HG02970 (cell line): ENCODE data around the gene RRM2.

ENCODE experiments used
- ATAC-seq: cut with Tn5 transposase; IDR thresholded peaks from one replicate; pipeline ENCODE4 v1.9.1; 2021; ENCODE audit warnings: mild to moderate bottlenecking, moderate library complexity, moderate number of reproducible peaks; ENCODE audit not compliant: unreplicated experiment, low FRiP score

RRM2 gene

GRCh38 chr2:10122500-10123280, at the start of gene RRM2:
TSS of gene RRM2 (plus strand) at chr2:10122739. CDS start at chr2:10122799, 60 bp downstream.
- ATAC-seq = peak; percentile 55

DNA sequence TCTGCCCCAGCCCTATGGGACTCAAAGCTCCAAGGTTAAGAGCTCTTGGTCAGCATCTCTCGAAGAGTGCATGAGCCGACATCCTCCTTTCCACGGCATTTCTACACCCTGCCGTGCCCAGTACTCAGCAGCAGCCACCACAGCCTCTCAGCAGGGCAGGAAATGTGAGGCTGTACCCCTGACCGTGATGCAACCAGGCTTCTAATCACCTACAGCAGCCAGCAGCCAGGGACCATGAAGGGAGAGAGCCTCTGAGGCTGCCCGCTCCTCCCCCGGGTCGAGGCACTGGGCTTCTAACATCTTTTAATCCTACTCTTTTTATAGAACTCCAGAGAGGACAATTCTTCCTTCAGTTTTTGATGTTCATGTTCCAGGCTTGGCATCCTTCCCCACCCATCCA, 48.8 kb upstream of the RRM2 start:
- no peak for ATAC-seq

DNA sequence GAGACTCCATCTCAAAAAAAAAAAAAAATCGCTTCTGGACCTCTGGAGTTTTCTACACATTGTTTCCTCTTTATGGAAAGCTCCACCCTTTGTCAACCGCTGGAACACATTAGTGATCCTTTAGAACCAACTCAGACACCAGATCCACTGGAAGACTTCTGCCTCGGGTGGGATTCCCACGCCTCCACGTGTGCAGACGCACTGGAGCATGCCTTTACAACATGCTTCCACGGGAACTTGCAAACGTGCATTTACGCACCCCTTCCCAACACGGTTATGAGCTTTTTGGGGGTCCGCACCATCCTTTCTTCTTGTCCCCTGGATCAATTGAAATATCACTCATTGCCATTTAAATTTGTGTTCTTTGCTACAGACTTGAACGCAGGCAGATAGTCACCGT, 47.4 kb upstream of the RRM2 start:
- no peak for ATAC-seq

- ATAC-seq = no peak
These were observed 46.8 kb upstream of the RRM2 start for GRCh38 chr2:10075571-10076209.

- ATAC-seq = no peak
These were observed 46.0 kb upstream of the RRM2 start for GRCh38 chr2:10076511-10076910.

GRCh38 chr2:10076988-10077527, 45.5 kb upstream of the RRM2 start:
- ATAC-seq = no peak

DNA sequence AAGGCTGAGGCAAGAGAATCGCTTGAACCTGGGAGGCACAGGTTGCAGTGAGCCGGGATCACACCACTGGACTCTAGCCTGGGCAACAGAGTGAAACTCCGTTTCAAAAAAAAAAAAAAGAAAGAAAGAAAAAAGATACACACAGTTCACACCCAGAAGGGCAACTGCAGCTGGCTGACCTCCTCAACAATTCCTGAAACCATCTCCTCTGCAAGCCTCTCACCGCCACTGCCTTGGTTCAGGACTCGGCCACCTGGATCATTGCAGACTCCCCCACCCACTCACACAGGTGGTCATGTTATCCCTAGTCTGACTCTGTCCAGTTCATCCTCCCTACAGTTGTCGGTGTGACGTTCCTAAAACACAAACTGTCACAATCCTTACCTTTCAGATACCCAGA, 44.5 kb upstream of the RRM2 start:
- no peak for ATAC-seq

GRCh38 chr2:10078704-10079265, 43.8 kb upstream of the RRM2 start:
- ATAC-seq = no peak

DNA sequence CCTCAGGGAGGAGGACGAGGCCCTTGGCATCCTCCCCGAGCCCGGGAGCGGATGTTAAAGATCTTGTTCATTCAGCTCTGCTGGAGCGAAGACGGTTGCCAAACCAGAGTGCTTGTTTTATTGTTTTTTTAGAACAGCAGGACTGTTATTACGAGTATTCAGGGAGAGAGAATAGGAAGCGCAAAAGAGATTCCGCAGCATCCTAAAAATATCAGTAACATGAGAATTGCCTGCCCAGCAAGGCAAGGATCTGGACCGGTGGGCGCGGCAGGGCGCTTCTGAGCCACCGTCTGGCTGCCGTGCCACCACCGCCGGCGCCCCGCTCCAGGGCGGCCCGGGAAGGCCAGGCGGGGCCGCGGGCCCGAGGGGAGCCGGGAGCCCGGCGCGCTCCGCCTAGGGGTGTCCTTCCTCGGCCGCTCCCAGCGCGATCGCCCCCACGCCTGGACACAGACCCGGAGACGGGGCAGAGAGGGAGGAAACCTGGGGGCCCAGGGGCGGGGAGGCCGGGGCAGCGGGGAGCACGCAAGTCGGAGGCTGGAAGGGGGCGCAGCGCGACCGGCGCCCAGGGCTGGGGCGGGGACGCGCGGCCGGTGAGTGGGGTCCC, 43.2 kb upstream of the RRM2 start:
- ATAC-seq = peak; percentile 7

DNA sequence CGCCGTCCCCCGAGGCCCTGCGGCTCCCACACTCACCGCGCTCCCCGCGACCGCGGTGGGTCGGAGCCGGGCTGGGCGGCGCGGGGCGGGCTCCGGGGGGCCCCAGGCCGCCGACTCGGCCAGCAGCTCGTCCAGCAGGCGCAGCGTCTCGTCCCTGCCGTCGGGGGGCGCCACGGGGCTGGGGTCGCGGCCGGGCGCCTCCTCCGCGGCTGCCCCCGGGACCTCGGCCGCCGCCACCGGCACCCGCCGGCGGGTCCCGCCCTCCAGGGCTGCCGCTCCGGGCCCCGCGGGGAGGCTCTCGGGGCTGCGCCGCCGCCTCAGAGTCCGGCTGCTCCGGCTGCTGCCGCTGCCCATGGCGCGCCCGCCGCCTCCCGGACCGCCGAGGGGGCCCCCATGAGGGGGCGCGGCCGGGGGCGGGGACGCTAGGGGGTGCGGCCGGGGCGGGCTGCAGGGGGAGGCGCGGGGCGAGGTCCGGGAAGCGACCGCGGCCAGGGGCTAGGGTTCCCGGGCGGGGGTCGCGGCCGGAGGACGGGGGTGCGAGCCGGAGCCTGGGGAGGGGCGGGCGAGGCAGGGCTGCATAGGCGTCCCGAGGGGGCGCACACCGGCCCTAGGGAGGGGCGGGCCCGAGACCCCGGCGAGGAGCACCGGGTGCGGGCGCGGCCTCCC, 42.5 kb upstream of the RRM2 start, which contains the start of gene CYS1:
Gene CYS1, minus strand, starts transcription at position 542 of the 666 bp plus-strand sequence. Its CDS starts 188 bp downstream, at position 354.
- ATAC-seq = peak; percentile 44

- ATAC-seq = peak; percentile 22
These were observed 41.8 kb upstream of the RRM2 start for GRCh38 chr2:10080536-10081304.

- ATAC-seq = no peak
These were observed 39.5 kb upstream of the RRM2 start for GRCh38 chr2:10083046-10083445.

DNA sequence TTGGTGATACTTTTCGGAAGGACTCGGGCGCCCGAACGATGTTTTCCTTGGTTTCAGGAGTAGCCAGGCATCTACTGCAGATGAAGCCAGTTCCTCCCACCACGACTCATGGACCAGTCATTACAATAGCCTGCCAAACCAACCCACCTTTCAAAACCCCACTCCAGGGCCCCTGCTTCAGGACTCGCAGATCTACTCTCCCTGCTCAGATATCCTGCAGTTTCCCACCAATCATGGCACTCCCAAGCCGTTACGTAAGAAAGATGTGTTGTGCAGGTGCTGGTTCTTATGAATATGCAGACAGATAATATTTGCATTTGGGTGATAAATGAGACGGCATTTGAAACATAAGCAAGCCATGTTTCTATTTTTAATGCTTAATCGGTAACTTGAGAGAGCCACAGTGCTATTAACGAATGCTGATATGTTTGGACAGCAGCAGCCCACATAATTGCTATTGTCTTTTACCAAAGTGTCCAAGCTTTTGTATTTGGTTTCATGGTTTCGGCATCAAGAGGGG, 38.8 kb upstream of the RRM2 start:
- peak; percentile 29 for ATAC-seq

DNA sequence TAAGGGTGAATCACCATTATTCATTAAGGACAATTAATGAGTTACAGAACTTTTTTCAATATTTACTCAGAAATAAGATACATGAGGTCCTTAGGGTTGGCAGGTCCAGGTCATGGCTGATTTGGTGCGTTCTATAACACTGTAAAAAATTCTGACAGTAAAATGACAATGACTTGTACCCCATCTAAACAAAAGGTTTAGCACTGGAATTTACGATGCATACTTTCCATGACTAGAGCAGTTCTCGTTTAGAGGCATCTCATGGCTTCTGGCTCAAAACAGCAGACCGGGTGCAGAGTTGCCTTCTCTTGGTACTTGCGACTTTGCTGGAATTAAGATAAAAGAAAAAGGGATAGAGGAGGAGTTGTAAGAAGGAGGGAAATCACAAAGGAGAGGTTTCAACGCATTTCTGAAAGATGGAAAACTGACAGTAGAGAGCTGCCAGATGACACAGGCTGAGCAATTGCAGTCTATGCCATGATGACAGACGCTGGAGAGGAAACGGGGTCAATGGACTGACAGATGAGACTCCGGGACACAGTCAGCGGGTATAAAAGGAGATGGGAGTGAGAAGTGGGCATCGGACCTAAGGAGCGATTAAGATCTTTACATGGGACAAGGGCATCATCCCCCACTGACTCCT, 38.2 kb upstream of the RRM2 start:
- peak; percentile 0 for ATAC-seq

DNA sequence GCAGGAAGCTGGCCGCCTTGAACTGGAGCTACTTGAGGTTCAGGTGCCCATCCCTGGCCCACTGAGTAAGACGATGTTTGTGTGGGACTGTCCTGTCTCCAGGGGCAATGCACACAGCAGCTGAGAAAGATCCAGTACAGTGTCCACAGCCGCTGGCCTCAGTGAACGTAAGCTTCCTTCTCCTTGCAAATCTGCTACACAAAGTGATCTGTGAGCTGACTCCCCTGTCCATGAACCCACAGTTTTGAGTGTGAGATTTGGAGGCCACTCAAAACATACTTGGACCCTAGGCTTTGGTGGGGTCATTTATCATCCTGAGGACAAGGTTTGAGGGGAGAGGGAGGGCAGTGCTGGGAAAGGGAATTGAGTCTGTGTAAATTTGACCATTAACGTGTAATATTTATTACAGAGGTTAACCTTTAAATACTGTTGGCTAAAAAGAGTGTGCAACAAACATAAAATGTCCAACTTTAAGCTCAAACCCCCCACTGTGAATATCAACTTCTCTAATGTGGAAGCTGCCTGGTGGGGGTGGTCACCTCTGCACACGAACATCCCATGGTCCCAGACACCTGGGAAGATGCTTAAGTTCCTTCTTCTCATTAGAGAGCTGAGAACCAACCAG, 37.4 kb upstream of the RRM2 start:
- ATAC-seq = no peak

DNA sequence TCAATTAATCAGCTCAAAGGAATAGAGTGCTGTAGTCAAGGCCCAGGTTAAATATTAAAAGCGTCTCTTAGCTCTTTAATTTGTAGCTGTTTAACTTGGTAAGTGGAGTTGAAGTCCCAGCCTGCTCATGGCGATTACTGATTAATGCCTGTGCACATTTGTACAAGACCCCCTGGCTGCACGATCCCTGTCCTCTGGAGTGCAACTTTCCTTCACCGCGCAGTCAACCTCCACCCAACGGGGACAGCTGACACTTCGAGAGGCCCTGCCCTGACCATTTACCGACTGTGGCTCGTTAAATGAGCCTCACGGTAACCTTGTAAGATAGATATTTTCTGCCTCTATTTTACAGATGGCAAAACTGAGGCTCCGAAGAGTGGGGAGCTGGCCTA, 36.9 kb upstream of the RRM2 start:
- ATAC-seq = no peak

GRCh38 chr2:10086950-10087349, 35.6 kb upstream of the RRM2 start:
- ATAC-seq = no peak

GRCh38 chr2:10087360-10087759, 35.2 kb upstream of the RRM2 start:
- ATAC-seq = no peak
